Bronchial epithelial cell (primary cell): ENCODE data around the gene SYNGR1. TPM values are rescaled to one million over a fixed set of nuclear protein-coding genes. Genes with fewer than 3 reads are reported as not detected.

Source experiments
- DNase-seq: peaks from one replicate; pipeline ENCODE4 v3.0.0-alpha.2; 2010; ENCODE audit warnings: low read depth
- FAIRE-seq: peaks from 2 replicates; lab custom pipeline; 2011; peaks lifted over from hg19 to GRCh38; lab: Jason Lieb, UNC
- H3K27me3 ChIP-seq: 2 replicates; pipeline ENCODE4 v1.5.1; 2011; ENCODE audit warnings: low read length; ENCODE audit not compliant: control insufficient read depth, insufficient read depth
- H3K36me3 ChIP-seq: 2 replicates; pipeline ENCODE4 v1.5.1; 2011; ENCODE audit warnings: low read length; ENCODE audit not compliant: control insufficient read depth, insufficient read depth
- H3K4me3 ChIP-seq: 2 replicates; pipeline ENCODE4 v1.5.1; 2011; ENCODE audit warnings: mild to moderate bottlenecking, low read depth, low read length, control low read depth
- total RNA-seq: library from RNA; depleted of rRNA; stranded (reverse); fragments of >200 nt; gene quantifications from 2 replicates; pipeline ENCODE4 v1.2.1, GENCODE V29; 2014
- TF ChIP-seq, protein P1 (sequence below): IDR thresholded peaks from 2 replicates; pipeline ENCODE4 v1.5.1; 2011; ENCODE audit warnings: mild to moderate bottlenecking, moderate library complexity, low read length, control low read depth, inconsistent platforms; ENCODE audit not compliant: insufficient read depth, severe bottlenecking

SYNGR1 gene
- total RNA-seq, 1 donor from 2014 or later, result 0.26 TPM

GRCh38 chr22:39431216-39431801, 81.5 kb downstream of the SYNGR1 start:
- FAIRE-seq (no peak), DNase-seq (no peak)
- TF ChIP-seq, protein P1, sequence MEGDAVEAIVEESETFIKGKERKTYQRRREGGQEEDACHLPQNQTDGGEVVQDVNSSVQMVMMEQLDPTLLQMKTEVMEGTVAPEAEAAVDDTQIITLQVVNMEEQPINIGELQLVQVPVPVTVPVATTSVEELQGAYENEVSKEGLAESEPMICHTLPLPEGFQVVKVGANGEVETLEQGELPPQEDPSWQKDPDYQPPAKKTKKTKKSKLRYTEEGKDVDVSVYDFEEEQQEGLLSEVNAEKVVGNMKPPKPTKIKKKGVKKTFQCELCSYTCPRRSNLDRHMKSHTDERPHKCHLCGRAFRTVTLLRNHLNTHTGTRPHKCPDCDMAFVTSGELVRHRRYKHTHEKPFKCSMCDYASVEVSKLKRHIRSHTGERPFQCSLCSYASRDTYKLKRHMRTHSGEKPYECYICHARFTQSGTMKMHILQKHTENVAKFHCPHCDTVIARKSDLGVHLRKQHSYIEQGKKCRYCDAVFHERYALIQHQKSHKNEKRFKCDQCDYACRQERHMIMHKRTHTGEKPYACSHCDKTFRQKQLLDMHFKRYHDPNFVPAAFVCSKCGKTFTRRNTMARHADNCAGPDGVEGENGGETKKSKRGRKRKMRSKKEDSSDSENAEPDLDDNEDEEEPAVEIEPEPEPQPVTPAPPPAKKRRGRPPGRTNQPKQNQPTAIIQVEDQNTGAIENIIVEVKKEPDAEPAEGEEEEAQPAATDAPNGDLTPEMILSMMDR, result no peak
- Histone ChIP-seq H3K36me3 (peaks cover 17% of the 10 kb centered on the region), H3K27me3 (no peaks in the 10 kb centered on the region), H3K4me3 (no peak overlapping the region)

- FAIRE-seq (no peak), DNase-seq (no peak)
- Histone ChIP-seq H3K36me3 (peaks cover 16% of the 10 kb centered on the region), H3K4me3 (no peak overlapping the region), H3K27me3 (no peaks in the 10 kb centered on the region)
- TF ChIP-seq, protein P1, result no peak
These were observed 82.0 kb downstream of the SYNGR1 start for GRCh38 chr22:39431821-39432251.

GRCh38 chr22:39432361-39432811, 82.6 kb downstream of the SYNGR1 start:
- no peak for FAIRE-seq
- Histone ChIP-seq H3K4me3 (no peak overlapping the region), H3K27me3 (no peaks in the 10 kb centered on the region), H3K36me3 (peaks cover 14% of the 10 kb centered on the region)
- DNase-seq, result no peak
- TF ChIP-seq, protein P1, result no peak

DNA sequence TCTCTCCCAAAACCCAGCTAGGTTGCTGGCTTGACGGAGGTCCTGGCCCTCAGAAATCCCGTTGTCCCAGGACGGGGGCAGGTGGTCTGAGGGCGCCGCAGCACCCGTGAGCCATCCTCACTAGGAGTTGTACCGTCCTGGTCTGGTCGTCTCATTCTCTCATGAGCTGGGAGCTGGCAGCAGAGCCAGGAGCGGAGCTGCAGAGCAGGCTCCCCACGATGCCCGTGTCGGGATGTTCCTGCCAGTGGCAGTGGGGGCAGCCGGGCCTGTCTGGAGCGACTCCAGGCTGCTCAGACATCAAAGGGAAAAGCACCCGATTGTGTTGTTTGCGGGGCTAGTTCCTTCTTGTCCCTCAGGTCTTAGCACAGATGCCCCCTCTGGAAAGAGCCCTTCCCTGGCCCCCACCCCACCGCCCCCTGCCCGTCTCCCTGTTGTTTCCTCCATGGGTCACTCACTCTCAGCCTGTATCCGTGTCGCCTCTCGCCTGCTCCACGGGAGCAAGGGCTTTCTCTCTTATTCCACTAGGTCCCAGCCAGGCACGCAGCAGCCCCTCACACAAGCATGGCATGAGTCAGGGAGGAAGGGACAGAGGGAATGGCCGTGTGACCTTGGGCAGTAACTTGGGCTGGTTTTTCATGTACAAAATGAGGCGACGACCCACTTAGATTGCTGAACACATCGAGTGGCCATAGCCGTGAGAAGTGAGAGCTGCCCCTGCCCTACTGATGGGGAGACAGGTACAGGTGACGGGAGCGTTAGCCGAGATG, 83.9 kb downstream of the SYNGR1 start:
- Histone ChIP-seq H3K4me3 (no peak overlapping the region), H3K27me3 (no peaks in the 10 kb centered on the region), H3K36me3 (peaks cover 11% of the 10 kb centered on the region)
- no peak for DNase-seq
- TF ChIP-seq, protein P1, result no peak
- FAIRE-seq, result no peak

GRCh38 chr22:39434243-39434653, 84.5 kb downstream of the SYNGR1 start:
- peaks cover 11% of the 10 kb centered on the region for H3K36me3 ChIP-seq
- FAIRE-seq (no peak), DNase-seq (no peak)
- TF ChIP-seq, protein P1, result no peak
- no peaks in the 10 kb centered on the region for H3K27me3 ChIP-seq
- no peak overlapping the region for H3K4me3 ChIP-seq
